HG03342 (cell line): ENCODE data around the gene IL12A.

ENCODE experiments used
- ATAC-seq: cut with Tn5 transposase; IDR thresholded peaks from one replicate; pipeline ENCODE4 v1.9.1; 2021; ENCODE audit warnings: mild to moderate bottlenecking, moderate library complexity; ENCODE audit not compliant: unreplicated experiment

Gene IL12A

DNA sequence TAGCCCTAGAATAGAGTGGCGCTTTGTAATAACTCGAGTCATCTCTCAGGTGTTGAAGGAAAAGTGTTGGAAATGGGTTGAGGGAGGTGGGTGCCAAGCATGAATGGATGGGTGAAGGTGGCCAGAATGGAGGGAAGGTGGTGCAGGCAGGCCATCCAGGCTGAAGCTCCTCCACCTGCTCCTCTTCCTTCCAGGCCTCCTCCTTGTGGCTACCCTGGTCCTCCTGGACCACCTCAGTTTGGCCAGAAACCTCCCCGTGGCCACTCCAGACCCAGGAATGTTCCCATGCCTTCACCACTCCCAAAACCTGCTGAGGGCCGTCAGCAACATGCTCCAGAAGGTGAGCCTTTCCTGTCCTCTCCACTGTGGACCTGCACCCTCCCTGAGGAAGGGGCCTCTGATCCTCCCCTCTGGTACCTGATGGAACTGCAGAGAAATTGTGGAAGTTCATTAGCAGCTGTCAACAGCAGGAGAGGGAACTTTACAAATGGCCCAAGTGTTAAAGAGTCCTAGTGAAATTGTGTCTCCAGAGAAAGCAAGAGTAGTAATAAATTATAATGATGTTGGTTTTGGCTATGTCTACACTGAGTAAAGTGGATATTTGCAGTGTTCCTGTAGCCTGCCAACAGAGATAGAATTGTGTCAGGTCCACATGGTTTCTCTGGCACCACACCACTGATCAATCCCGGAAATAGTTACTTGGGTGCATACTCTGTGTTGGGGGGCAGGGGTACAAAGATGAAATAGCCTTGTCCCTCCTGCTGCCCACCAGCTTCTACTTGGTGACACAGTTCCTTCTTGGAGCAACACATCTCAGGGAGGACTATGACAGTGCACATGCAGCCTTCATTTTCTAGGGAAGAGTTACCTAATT is 1.6 kb downstream of the IL12A start:
- no peak for ATAC-seq

DNA sequence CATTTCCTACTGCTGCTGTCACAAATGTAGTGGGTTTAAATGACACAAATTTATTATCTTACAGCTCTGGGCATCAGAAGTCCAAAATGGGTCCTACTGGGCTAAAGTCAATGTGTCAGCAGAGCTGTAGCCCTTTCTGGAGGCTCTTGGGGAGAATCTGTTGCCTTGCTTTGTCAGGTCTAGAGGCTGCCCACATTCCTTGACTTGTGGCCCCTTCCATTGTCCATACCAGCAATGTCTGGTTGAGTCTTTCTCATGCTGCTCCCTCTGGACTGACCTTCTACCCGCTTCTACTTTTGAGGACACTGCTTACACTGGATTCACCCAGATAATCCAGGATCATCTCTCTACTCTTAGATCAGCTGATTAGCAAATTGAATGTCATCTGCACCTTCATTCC is 3.0 kb downstream of the IL12A start:
- ATAC-seq, result no peak

DNA sequence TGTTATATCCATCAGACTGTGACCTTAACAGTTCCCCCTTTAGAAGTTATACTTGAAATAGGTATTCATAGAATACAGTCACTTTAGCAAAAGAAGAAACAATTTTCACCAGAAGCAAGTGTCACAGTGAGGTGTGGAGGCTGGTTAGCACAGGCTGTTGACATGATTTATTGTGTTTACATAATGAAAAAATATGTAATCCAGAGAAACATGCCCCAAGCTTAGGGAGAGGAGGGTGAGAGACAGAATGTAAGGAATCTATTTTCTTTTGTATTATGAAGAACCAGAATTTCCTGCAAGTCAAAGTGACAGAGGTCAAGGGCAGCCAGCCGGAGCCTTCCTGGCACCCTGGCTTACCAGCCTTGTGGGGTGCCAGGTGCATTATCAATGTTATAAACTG is 4.0 kb downstream of the IL12A start:
- ATAC-seq, result no peak

DNA sequence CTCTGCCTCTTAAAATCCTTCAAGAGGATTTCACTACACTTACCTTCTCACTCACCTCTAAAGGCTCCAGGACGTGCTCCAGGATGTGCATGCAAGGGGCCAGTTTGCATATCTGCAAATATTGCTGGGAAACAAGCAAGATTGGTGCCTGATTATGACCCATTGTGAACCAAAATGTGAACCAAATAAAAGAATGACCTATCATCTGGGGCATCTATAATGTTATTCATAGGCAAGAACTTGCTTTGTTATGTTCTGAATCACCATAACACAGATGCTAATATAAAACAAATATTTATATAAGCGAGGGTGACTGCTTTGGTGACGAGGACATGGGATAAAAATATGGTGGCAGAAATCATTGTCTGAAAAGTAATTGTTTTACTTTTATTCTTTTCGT is 5.5 kb downstream of the IL12A start:
- no peak for ATAC-seq

DNA sequence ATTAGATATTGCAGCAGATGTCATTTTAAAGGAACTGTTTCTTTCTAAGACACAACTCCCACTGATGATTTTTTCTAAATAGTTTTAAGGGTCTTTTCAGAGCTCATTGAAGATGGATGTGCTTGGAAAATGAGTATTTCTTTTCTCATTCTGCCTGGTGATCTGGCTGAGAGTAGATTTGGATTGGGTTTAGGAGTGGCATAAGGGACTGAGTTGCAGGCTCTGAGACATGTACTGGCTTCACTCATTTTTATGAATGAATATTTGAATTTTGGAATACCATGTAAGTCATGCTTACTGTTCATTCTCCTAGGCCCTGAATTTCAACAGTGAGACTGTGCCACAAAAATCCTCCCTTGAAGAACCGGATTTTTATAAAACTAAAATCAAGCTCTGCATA is 6.5 kb downstream of the IL12A start:
- ATAC-seq, result no peak

DNA sequence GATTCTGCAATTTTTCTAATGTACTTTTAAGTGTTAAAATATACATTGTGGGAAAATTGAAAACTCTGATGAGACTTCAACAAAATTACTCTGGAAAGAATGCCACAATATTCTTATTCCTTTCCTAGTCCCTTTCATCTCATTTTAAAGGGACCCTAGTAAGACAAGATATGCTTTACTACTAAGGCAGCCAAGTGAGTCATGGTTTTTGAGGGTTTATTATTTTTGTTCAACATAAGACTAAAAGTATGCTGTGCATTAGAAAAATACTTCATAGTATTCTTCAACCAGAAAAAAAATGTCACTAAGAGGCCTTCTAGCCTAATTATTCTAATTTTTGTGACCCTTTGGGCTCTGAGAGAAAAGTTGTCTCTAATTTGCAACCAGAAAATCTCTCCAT is 7.4 kb downstream of the IL12A start:
- ATAC-seq, result no peak

DNA sequence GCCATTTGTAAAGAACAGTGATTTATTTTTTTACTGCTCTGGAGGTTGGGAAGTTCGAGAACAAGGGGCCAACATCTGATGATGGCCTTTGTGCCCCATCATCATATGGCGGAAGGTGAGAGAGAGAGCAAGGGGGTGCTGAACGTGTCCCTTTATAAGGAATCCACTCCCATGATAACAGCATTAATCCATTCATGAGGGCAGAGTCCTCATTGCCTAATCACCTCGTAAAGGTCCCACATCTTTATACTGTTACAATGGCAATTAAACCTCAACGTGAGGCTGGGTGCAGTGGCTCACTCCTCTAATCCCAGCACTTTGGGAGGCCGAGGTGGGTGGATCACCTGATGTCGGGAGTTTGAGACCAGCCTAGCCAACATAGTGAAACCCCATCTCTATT is 8.3 kb downstream of the IL12A start:
- no peak for ATAC-seq

DNA sequence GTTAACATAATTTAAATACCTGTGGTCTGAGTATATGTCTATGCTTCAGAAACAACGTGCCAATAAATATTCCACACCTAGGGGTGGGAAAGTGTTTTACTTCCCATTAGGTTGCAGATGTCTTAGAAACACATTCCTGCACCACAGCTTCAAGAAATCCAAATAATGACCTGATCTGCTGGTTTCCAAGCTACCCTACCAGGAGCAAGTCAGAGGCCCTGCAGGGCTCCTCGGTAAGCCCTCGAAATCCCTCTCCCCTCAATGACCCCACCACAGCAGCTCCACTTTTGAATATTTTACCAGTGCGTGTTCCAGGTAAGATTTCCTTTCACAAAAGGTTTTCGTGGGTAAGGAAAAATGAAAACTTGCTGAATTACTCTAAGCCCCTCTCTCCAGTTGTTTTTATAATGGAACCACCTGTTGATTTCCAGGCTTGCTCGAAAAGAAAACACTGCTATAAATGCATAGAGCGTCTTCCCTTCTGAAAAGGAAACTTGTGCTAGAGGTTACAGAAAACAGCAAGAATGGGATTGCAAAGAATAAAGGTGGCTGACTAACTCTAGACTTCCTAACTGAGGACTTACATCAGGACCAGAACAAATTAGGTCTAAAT is 12.6 kb downstream of the IL12A start:
- no peak for ATAC-seq

DNA sequence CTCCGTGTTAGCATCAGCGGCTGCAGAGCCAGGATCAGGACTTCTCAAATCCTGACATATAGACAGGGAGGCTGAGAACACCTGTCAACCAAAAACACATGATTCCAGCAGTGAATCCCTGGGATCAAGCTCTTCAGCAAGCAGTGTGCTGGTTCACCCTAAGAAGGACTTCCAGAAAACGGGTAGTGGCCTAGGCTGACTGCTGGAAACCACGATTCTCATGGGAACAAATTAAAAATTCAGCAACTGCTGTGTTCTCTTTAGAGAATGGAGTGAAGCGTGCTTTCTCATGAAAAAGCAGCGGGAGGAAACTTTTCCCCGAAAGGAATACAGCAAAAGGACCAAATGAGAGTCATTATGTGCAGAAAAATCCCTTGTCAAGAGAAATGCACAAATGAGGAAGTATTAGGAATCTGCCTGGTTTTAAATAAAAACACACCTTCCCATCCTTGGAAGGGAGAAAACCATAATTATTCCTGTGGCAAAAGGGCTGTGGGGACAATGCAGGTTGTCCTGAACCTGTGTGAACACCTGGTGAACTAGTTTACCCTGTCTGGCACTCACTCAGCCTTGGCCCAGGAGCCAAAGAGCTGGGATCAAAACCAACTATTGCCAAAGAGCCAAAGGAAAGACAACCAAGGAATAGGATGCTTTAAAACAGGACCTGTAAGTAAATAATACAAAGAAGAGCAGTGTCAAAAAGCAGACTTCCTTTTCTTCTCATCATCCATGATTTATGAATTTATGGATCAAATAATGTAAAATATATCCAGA is 13.4 kb downstream of the IL12A start:
- no peak for ATAC-seq

DNA sequence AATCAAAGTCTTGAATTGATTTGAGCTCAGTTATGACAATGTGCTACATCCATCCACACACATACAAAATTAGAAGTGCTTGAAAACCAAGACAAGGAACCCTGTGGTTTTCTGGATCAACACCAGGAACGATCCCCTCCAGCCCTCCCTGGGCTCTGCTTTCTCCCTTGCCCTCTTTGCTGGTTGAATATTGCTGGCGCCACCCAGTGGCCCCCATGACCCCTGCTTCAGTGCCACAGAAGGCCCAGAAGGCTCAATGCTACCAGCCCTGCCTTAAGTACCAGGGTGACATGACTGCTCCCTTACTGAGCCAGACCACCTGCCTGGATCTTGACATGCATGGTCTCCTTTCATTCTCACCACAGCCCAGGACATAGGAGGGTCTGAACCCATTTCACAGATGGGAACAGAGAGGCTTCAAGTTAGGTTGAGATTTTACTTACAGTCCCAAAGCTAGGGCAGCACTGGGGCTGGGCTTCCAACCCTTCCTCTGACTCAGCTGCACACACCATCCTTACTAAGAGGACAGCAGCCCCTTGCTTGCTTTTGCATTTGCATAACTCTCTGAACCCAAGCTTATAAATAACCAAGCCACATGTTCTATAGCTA is 15.0 kb downstream of the IL12A start:
- peak; percentile 92 for ATAC-seq

DNA sequence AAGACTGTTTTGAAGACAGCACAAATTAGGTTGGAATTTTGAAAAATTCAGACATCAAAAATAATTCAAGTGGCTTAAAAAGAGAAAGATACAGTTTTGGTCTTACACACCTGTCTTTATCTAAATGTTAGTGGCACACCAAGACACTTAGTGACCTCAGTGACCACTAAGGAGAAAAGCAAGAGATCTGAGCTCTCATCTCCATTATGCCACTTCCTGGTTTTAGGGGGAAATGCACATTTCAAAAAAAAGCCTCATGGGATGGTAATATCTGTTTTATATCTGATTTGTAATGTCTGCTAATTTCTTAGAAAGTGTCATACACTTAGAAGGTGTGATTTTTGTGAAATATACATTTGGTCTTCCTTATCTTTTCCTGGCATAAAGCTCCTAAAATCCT is 16.4 kb downstream of the IL12A start:
- ATAC-seq, result no peak

DNA sequence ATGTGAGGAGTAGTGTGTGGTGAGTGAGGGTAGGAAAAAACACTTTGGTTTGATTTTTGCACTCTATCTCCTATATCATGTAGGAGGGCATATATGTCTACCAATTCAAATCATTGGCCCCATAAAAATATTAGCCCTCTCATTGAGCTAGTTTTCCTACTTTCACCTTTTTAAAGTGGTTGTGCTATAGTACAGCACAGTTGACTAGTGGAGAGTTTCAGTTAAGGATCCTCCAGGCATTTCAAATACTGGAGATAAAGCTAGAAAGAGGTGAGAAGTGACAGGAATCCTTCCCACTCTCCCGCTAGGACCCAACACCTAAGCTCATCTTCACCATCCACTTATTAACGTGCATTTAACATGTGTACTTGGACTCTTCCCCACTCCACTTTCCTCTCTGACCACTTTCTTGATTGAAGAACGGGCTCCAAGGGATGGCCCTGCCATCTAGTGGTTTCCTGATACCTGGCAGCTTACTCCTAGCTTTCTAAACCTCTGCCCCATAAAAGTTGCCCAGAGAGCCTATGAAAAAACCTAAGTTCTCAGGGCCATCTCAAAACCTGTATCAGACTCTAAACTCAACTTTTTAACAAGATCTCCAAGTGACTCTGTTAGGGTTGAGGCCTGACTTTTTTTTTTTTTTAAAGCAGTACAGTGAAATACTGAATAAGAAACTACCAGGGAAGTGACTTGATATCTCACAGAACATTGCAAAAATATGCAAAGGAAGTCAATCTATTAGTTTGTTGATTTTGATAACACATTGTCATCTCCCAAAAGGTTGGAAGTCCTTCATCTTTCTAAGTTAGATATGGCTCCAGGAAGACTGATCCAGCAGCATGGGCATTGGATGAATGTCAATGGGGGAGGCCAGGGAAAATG is 17.9 kb downstream of the IL12A start:
- ATAC-seq, result peak; percentile 33

DNA sequence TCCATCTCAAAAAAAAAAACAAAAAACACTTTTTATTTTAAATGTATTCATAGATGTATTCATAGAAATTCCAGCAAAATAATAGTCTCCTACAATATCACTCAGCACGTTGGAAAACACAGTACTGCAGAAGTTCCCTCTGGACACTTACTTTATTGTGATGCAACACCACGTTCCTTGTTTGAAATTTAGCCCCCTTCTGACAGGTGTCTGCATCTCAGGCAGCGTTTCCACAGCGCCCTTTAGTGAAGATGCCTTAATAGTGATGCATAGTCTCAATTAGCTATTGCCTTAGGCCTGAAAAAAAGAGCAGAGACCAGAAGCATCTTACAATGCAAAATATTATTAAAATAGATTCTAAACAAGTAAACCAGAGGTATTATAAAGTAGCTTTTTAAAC is 20.3 kb downstream of the IL12A start:
- ATAC-seq, result no peak

DNA sequence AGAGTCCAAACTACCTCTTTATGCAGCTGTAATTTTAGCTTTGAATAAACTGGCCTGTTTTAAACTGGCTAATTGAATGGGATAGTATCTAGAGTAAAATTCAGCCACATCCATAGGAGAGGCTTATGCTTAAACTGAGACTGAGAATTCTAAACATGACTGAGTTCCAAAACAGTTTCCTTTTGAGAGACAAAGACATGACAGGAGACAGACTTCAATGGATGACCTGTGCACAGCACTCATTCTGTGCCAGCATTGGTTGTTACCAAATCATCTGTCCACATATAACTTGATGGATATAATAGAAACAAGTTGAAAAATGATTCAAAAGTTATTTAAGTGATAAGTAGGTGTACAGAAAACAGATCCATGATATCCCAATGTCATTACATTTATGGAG is 20.9 kb downstream of the IL12A start:
- ATAC-seq, result no peak

DNA sequence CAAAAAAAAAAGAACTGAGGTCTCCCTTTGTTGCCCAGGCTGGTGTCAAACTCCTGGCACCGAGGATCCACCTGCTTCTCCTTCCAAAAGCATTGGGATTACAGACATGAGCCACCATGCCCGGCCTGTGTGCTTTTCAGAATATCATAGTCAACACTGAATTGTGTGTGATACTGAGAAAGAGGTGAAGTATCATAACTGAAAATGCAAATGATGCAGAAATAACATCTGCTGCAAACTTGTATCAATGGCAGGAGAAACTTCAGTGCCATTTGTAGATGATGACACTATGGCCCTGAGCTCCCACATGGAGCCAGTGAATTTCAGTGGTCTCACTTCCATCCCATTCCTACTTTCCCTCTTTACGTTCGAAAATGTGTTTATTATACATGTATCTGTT is 21.9 kb downstream of the IL12A start:
- ATAC-seq, result peak; percentile 70

DNA sequence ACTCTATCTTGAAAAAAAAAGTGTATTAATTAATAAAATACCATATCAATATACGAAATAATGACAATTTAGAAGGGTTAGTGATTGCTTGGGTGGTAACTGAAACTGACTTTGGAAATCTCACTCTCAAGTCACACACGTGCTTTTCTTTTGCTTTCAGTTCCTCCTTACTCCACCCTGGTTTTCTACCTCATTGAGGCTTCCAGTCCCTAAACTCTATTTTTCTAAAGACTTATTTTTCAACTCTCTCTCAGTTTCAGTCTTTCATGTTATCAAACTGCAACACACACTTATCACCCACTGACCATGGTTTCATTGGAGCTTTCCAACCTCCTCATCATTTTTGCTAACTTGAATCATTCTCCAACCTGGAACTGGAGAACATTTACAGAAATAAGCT is 23.5 kb downstream of the IL12A start:
- peak; percentile 79 for ATAC-seq

DNA sequence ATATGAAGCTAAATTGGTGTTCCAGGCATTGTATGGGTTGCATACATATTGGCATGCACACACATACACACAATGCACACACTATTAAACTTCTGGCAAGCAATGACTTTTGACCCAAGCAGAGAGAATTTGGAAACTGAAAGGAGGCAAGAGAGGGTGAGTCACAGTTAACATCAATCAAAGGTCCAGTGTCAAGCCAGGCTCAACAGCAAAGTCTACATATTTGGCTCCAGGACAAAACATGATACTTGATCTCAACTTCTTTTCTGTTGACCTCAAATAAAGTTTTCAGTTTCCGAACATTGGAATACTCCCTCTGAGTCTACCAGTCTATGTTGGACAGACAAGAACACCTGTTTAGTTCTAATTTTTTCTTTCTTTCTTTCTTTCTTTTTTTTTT is 28.3 kb downstream of the IL12A start:
- ATAC-seq, result no peak

DNA sequence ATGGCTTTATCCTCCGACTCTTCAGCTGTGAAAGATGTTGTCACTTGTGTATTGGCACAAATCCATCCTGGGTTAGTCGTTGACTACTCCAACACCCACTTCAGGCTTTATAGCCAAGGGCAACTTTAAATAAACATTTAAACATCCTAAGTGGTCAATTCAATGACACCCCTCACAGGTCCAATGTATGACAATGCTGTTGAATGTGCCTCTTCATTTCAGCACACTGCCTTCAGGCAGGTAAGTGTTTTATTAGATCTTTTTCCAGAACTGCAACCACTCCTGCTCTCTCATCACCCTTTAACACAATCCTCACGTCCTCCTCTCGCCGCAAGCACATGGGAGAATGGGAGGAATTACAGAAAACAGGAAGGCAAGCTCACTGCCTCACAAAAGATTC is 30.3 kb downstream of the IL12A start:
- no peak for ATAC-seq

DNA sequence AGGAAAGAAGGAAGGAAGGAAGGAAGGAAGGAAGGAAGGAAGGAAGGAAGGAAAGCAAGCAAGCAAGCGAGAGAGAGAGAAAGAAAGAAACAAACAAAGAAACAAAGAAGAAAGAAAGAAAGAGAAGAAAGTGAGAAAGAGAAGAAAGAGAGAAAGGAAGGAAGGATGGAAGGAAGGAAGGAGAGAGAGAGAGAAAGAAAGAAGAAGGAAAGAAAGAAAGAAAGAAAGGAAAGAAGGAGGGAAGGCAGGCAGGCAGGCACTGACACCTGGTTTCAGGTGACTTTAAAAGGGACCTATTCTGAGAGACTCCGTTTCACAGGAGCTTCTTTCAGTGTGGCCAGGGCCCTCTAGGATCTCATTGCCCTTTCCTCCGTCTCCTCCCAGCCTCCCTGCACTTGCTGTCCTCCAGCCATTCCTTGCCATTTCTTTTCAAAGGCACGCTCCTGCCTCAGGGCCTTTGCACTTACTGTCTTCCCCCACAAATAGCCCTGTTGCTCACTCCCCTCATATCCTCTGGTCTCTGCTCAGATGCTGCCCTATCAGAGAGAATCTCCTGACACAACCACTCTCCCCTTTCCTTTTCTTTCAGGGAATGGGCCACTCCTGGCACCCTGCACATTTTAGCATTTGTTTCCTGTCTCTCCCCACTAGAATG is 31.5 kb downstream of the IL12A start:
- no peak for ATAC-seq

DNA sequence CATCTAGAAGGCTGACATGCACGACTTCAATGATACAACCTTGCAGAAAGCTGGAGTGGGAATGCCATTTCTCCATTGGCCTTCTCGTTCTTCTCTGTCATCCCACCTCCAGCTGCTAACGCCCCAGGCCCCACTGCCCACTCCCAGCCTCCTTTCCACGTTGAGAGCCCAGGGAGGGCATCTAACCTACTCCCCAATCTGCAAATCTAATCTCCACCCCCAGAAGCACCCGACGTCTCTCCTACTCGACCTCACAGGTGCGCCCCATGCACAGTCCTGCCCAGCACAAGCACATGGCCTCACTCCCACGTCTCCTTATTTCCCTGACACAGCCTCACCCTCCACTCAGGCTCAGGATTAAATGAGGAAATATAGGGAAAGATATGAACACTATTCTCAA is 33.4 kb downstream of the IL12A start:
- no peak for ATAC-seq
